Hepatocyte (in vitro differentiated cells): ENCODE data around the gene SNAP23.

Experiments
- CTCF ChIP-seq: fragments of 200-600 bp; sonication (generic); IDR thresholded peaks from 2 replicates; pipeline ENCODE4 v1.5.1; 2016; ENCODE audit warnings: antibody characterized with exemption, mild to moderate bottlenecking; ENCODE audit not compliant: poor library complexity
- EZH2 ChIP-seq: fragments of 200-600 bp; sonication (generic); IDR thresholded peaks from 2 replicates; pipeline ENCODE4 v1.6.1; 2016; ENCODE audit warnings: antibody characterized with exemption, mild to moderate bottlenecking, borderline replicate concordance
- EZH2phosphoT487 ChIP-seq: fragments of 200-600 bp; sonication (generic); IDR thresholded peaks from one replicate; pipeline ENCODE4 v1.6.1; 2018; ENCODE audit warnings: antibody characterized with exemption, mild to moderate bottlenecking, low read depth, moderate library complexity; ENCODE audit not compliant: unreplicated experiment, severe bottlenecking

GRCh38 chr15:42490291-42490670, 5.2 kb upstream of the SNAP23 start:
- TF ChIP-seq CTCF (no peak), EZH2 (no peak), EZH2phosphoT487 (no peak)
